Right lobe of liver (tissue), 4 donors: Measurements from ENCODE around the gene BLTP2.

Experiments used
- POLR2A ChIP-seq: fragments of 450-650 bp; IDR thresholded peaks from one replicate; pipeline ENCODE4 v1.6.1; 2017; ENCODE audit warnings: antibody characterized with exemption, mild to moderate bottlenecking
- TF ChIP-seq, protein P1 (sequence below), 4 donors: fragments of 200-600 bp in 3 of 4; fragments of 450-650 bp in 1 of 4; IDR thresholded peaks; one replicate each; pipeline versions ENCODE4 v1.5.1 to v1.8.0; 2016 to 2022; ENCODE audit warnings: antibody characterized with exemption in 4 of 4, mild to moderate bottlenecking in 2 of 4
- donor health status: DM: no; HTN: no; CAD: no.
- donor health status: DM: no; HTN: no; CAD: no.
- donor health status: DM: no; HTN: yes; CAD: no.

DNA sequence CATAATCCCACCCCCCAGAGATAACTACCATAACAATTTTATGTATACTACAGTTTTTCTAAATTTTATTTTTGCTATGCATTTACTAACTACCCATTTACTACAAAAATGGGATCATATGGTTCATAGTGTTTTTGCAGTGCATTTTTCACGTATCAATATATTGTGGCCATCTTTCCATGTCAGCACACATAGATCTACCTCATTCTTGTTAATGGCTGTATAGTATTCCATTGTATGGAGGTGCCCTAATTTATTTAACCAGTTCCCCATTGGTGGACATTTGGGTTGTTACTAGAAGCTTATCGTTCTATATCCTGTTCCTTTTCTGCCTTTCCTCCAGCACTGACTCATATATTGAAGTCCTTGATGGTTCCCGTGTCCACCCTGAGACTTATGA lies 44.1 kb upstream of the BLTP2 start:
- TF ChIP-seq, protein P1, sequence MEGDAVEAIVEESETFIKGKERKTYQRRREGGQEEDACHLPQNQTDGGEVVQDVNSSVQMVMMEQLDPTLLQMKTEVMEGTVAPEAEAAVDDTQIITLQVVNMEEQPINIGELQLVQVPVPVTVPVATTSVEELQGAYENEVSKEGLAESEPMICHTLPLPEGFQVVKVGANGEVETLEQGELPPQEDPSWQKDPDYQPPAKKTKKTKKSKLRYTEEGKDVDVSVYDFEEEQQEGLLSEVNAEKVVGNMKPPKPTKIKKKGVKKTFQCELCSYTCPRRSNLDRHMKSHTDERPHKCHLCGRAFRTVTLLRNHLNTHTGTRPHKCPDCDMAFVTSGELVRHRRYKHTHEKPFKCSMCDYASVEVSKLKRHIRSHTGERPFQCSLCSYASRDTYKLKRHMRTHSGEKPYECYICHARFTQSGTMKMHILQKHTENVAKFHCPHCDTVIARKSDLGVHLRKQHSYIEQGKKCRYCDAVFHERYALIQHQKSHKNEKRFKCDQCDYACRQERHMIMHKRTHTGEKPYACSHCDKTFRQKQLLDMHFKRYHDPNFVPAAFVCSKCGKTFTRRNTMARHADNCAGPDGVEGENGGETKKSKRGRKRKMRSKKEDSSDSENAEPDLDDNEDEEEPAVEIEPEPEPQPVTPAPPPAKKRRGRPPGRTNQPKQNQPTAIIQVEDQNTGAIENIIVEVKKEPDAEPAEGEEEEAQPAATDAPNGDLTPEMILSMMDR (IDR thresholded peaks at IDR 0.05): no peak
- no peak for TF ChIP-seq POLR2A
